ENCODE measurements around the gene PLAC8.
"Not testable (repeated sequence)": the region's sequence is repeated elsewhere in the genome, so short reads cannot be mapped to it uniquely, and the experiment has no call there.

PLAC8 gene

GRCh38 chr4:83074086-83074704 lies 40.3 kb downstream of the PLAC8 start:
- DNase-seq (ENCODE audit: low read depth in 2 of 2) = peak in 1 of 2 donors; percentile 32

GRCh38 chr4:83071116-83071515 lies 43.4 kb downstream of the PLAC8 start:
- no peak for DNase-seq (ENCODE audit: low read depth in 2 of 2)

- DNase-seq (ENCODE audit: low read depth in 2 of 2) = no peak
Observed at GRCh38 chr4:83067058-83067639, 47.4 kb downstream of the PLAC8 start.

- no peak for DNase-seq (ENCODE audit: low read depth in 2 of 2)
Observed at GRCh38 chr4:83065266-83065665, 49.3 kb downstream of the PLAC8 start.

- no peak for DNase-seq (ENCODE audit: low read depth in 2 of 2)
Observed at GRCh38 chr4:83062739-83063138, 51.8 kb downstream of the PLAC8 start.

- DNase-seq (ENCODE audit: low read depth in 2 of 2) = no peak
Observed at GRCh38 chr4:83054928-83055327, 59.6 kb downstream of the PLAC8 start.

- DNase-seq (ENCODE audit: low read depth in 2 of 2) = not testable (repeated sequence)
Observed at GRCh38 chr4:83048781-83049180, 65.7 kb downstream of the PLAC8 start.

- no peak for DNase-seq (ENCODE audit: low read depth in 2 of 2)
Observed at GRCh38 chr4:83046693-83047473, 67.6 kb downstream of the PLAC8 start.

GRCh38 chr4:83043801-83044407 lies 70.6 kb downstream of the PLAC8 start:
- no peak for DNase-seq (ENCODE audit: low read depth in 2 of 2)

GRCh38 chr4:83043157-83043556 lies 71.4 kb downstream of the PLAC8 start:
- not testable (repeated sequence) for DNase-seq (ENCODE audit: low read depth in 2 of 2)

GRCh38 chr4:83040269-83040668 lies 74.3 kb downstream of the PLAC8 start:
- DNase-seq (ENCODE audit: low read depth in 2 of 2) = no peak

Data from stimulated activated CD8-positive, alpha-beta memory T cell treated with anti-CD3 and anti-CD28 coated beads, Interleukin-15, amount 100 ng/mL, for 4 hours (primary cell).